Vagina (tissue), 2 donors: ENCODE results near the gene KCNF1.

Experiments
- CTCF ChIP-seq, 3 experiments: fragments of 450-650 bp in 2 of 3; fragments of 200-600 bp in 1 of 3; sonication (generic) in 1 of 3; IDR thresholded peaks; one replicate each; pipeline ENCODE4 v1.5.1; 2017 to 2019; ENCODE audit warnings: antibody characterized with exemption in 3 of 3, mild to moderate bottlenecking in 2 of 3, moderate library complexity in 2 of 3
- POLR2A ChIP-seq, 2 donors: fragments of 450-650 bp; IDR thresholded peaks; one replicate each; pipeline ENCODE4 v1.6.1; 2017; ENCODE audit warnings: antibody characterized with exemption in 2 of 2, mild to moderate bottlenecking in 2 of 2, moderate library complexity in 2 of 2

GRCh38 chr2:10883801-10884478 is 27.8 kb upstream of the KCNF1 start:
- TF ChIP-seq CTCF (IDR thresholded peaks at IDR 0.05) = no peak
- TF ChIP-seq POLR2A (IDR thresholded peaks at IDR 0.05) = no peak
